GM12878 (cell line): ENCODE results near the gene CCDC32. TPM values are rescaled to one million over a fixed set of nuclear protein-coding genes. Genes with fewer than 3 reads are reported as not detected.

Source experiments
- ATAC-seq: fragments of 200-7000 bp; cut with Tn5 transposase; 3 replicates; pipeline ENCODE4 v1.9.1; 2020; ENCODE audit warnings: mild to moderate bottlenecking, moderate library complexity
- BruUV-seq: library from RNA; stranded (reverse); fragments of 400-500 nt; replicated peaks from 2 replicates; lab custom pipeline; 2021; lab: Mats Ljungman, UMichigan
- CTCF ChIA-PET: fragments of 300-600 bp; sonication (Branson Sonifier 250); formaldehyde crosslinking; extraction: SDS; loops from one replicate; lab custom pipeline; 2021; ENCODE audit warnings: inconsistent platforms; lab: Yijun Ruan, JAX
- POLR2A ChIA-PET: fragments of 350-600 bp; formaldehyde crosslinking; extraction: SDS; loops from one replicate; lab custom pipeline; 2021; ENCODE audit warnings: inconsistent platforms; lab: Charles Lee
- RAD21 ChIA-PET: fragments of 300-600 bp; sonication (Branson Sonifier 250); formaldehyde crosslinking; loops from one replicate; lab custom pipeline; 2023; ENCODE audit warnings: antibody characterized with exemption; ENCODE audit not compliant: unreplicated experiment; lab: Charles Lee
- SMC1A ChIA-PET: fragments of 300-600 bp; sonication (Branson Sonifier 250); formaldehyde crosslinking; loops from one replicate; lab custom pipeline; 2023; ENCODE audit not compliant: unreplicated experiment, uncharacterized antibody; lab: Charles Lee
- DNase-seq: peaks from one replicate; pipeline ENCODE4 v3.0.0-alpha.2; 2011; ENCODE audit warnings: low read depth, low spot score
- FAIRE-seq: peaks from 3 replicates; lab custom pipeline; 2011; peaks lifted over from hg19 to GRCh38; lab: Jason Lieb, UNC
- H2AFZ ChIP-seq: 2 replicates; pipeline ENCODE4 v1.6.0; 2011; ENCODE audit warnings: low read depth, low read length, control low read depth; ENCODE audit not compliant: control insufficient read depth
- H3K27ac ChIP-seq: 2 replicates; pipeline ENCODE4 v1.5.1; 2011; ENCODE audit warnings: control low read depth; ENCODE audit not compliant: control insufficient read depth, insufficient read depth
- H3K27me3 ChIP-seq, 2 experiments: replicated peaks in 1 of 2; 2 replicates each; pipeline versions ENCODE4 v1.6.0 to v1.6.1; 2011; ENCODE audit warnings: low read length in 1 of 2; ENCODE audit not compliant: control insufficient read depth in 2 of 2, insufficient read depth in 2 of 2
- H3K36me3 ChIP-seq, 2 experiments: 2 replicates each; pipeline ENCODE4 v1.5.1; 2011; ENCODE audit warnings: low read length in 1 of 2; ENCODE audit not compliant: control insufficient read depth in 2 of 2, insufficient read depth in 2 of 2
- H3K4me1 ChIP-seq: 2 replicates; pipeline ENCODE4 v1.6.1; 2011; ENCODE audit warnings: mild to moderate bottlenecking, low read length, moderate library complexity, mixed read lengths; ENCODE audit not compliant: control insufficient read depth, insufficient read depth
- H3K4me2 ChIP-seq: 2 replicates; pipeline ENCODE4 v1.6.0; 2011; ENCODE audit warnings: control low read depth; ENCODE audit not compliant: control insufficient read depth, insufficient read depth
- H3K4me3 ChIP-seq: fragments of 200-600 bp; sonication (generic); 2 replicates; pipeline ENCODE4 v1.5.1; 2016
- H3K79me2 ChIP-seq: 2 replicates; pipeline ENCODE4 v1.6.0; 2011; ENCODE audit warnings: low read length; ENCODE audit not compliant: control insufficient read depth, insufficient read depth
- H3K9ac ChIP-seq: 2 replicates; pipeline ENCODE4 v1.8.0; 2011; ENCODE audit warnings: low read length, control low read depth, mixed read lengths; ENCODE audit not compliant: control insufficient read depth, insufficient read depth
- H3K9me3 ChIP-seq: replicated peaks from 3 replicates; pipeline ENCODE4 v1.5.1; 2011; ENCODE audit warnings: mild to moderate bottlenecking, low read length; ENCODE audit not compliant: control insufficient read depth, insufficient read depth
- H4K20me1 ChIP-seq: 2 replicates; pipeline ENCODE4 v1.6.0; 2011; ENCODE audit not compliant: control insufficient read depth, insufficient read depth
- BACH1 ChIP-seq: fragments of 450-650 bp; IDR thresholded peaks from 2 replicates; pipeline ENCODE4 v1.6.1; 2017; ENCODE audit warnings: mild to moderate bottlenecking, borderline replicate concordance
- BCL11A ChIP-seq: IDR thresholded peaks from 2 replicates; pipeline ENCODE4 v1.6.1; 2011; ENCODE audit warnings: low read depth, low read length
- CREM ChIP-seq: IDR thresholded peaks from 2 replicates; pipeline ENCODE4 v1.6.1; 2014; ENCODE audit warnings: antibody characterized with exemption, low read depth
- KDM1A ChIP-seq: fragments of 200-600 bp; sonication (generic); IDR thresholded peaks from 2 replicates; pipeline ENCODE4 v1.6.1; 2016; ENCODE audit warnings: borderline replicate concordance
- MLLT1 ChIP-seq: fragments of 450-650 bp; IDR thresholded peaks from 2 replicates; pipeline ENCODE4 v1.6.1; 2016; ENCODE audit warnings: mild to moderate bottlenecking
- MTA2 ChIP-seq: fragments of 450-650 bp; IDR thresholded peaks from 2 replicates; pipeline ENCODE4 v1.6.1; 2016; ENCODE audit warnings: low read depth, mild to moderate bottlenecking, moderate library complexity
- MXI1 ChIP-seq: fragments of 150-350 bp; IDR thresholded peaks from 2 replicates; pipeline ENCODE4 v1.6.1; 2011; ENCODE audit warnings: low read depth, mild to moderate bottlenecking, inconsistent platforms, low read length, improper control_type of control experiment
- NR2C1 ChIP-seq: fragments of 450-650 bp; IDR thresholded peaks from 2 replicates; pipeline ENCODE4 v1.6.1; 2017; ENCODE audit warnings: antibody characterized with exemption, mild to moderate bottlenecking, moderate library complexity
- POLR2A ChIP-seq: IDR thresholded peaks from 2 replicates; pipeline ENCODE4 v1.6.1; 2011; ENCODE audit warnings: low read depth, mild to moderate bottlenecking, low read length
- RB1 ChIP-seq: fragments of 450-650 bp; formaldehyde crosslinking; IDR thresholded peaks from 2 replicates; pipeline ENCODE4 v1.6.1; 2017; ENCODE audit warnings: mild to moderate bottlenecking, borderline replicate concordance
- SP1 ChIP-seq: IDR thresholded peaks from one replicate; pipeline ENCODE4 v1.6.1; 2011; ENCODE audit warnings: low read depth, low read length
- SUZ12 ChIP-seq: fragments of 200-600 bp; sonication (generic); IDR thresholded peaks from one replicate; pipeline ENCODE4 v1.6.1; 2018; ENCODE audit warnings: antibody characterized with exemption, mild to moderate bottlenecking; ENCODE audit not compliant: unreplicated experiment
- TAF1 ChIP-seq: IDR thresholded peaks from 2 replicates; pipeline ENCODE4 v1.6.1; 2011; ENCODE audit warnings: mild to moderate bottlenecking, low read depth, low read length, borderline replicate concordance
- ZBTB4 ChIP-seq: fragments of 450-650 bp; formaldehyde crosslinking; IDR thresholded peaks from 2 replicates; pipeline ENCODE4 v1.4.0; 2022; ENCODE audit warnings: mild to moderate bottlenecking, moderate library complexity
- WGBS: methylation state at CpG from one replicate; pipeline ENCODE4 v1.1.6; 2016; ENCODE audit warnings: low lambda C conversion rate; ENCODE audit not compliant: insufficient replicate concordance, insufficient coverage; ENCODE audit errors: missing lambda C conversion rate; 5-methylcytosine and 5-hydroxymethylcytosine counted together
- in situ Hi-C: fragments of 300-500 bp; cut with MboI; formaldehyde crosslinking; loops from 9 replicates; pipeline ENCODE4 v1.14.3; 2018; ENCODE audit warnings: mixed read lengths
- intact Hi-C: fragments of 100-400 bp; cut with micrococcal nuclease; formaldehyde crosslinking; loops from one replicate; pipeline ENCODE4 v1.14.2; 2022; ENCODE audit not compliant: unreplicated experiment
- polyA plus RNA-seq, 11 experiments: library from polyadenylated mRNA; depleted of rRNA in 4 of 11; unstranded in 6 of 11; stranded (reverse) in 5 of 11; fragments of >200 nt; fragmentation: Nextera tagmentation in 4 of 11; fragmentation: Illumina TruSeq in 1 of 11; extraction: Ambion mirVana in 4 of 11; extraction: Trizol in 1 of 11; gene quantifications; 1 replicate in 1 of 11; 2 replicates in 10 of 11; pipeline versions ENCODE4 v1.2.1 to v1.2.3, GENCODE V29; 2011 to 2016; ENCODE audit warnings: inconsistent platforms in 2 of 11, missing spikeins in 2 of 11, low read depth in 1 of 11
- total RNA-seq, 4 experiments: library from RNA; depleted of rRNA in 3 of 4; stranded (reverse); fragments of >200 nt in 3 of 4; fragmentation: Illumina TruSeq in 1 of 4; extraction: Trizol in 1 of 4; gene quantifications; 2 replicates each; pipeline versions ENCODE4 v1.2.1 to v1.2.3, GENCODE V29; 2013 to 2021
- TF ChIP-seq, protein P1 (sequence below): IDR thresholded peaks from 2 replicates; pipeline ENCODE4 v1.6.1; 2011; ENCODE audit warnings: low read depth, mild to moderate bottlenecking, low read length, moderate library complexity, borderline replicate concordance; ENCODE audit errors: extremely low read depth
- TF ChIP-seq, protein P2 (sequence below): IDR thresholded peaks from 2 replicates; pipeline ENCODE4 v1.6.1; 2012; ENCODE audit warnings: mild to moderate bottlenecking, low read depth, low read length

CCDC32 gene
- total and polyA plus RNA-seq, 10 of the 15 experiments (the other 5 are each of a cell fraction or from before 2014, with no cell fraction given): 30.2 to 74.3 (median 46.5) TPM

DNA sequence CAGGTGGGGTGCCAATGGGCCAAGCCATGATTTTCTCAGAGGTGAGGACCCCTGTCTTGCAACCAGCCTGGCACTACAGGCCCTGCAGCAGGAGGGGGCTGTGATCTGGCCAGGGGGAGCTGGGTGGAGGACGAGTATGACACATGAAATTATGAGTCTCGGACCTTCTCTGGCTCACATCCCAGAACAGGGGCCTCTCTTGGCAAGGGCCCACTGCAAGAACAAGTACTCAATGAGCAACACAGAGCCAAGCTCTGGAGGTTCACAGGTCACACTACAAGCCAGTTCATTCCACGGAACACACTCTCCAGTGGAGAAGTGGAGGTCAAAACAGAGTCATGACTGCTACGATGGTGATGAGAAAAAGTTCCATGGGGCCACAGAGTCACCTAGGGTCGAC, 28.3 kb downstream of the CCDC32 start:
- intact Hi-C loops: no loop called here
- Histone ChIP-seq H3K79me2 (no peaks in the 10 kb centered on the region; the same call in 1 of the 2 replicates), H3K27me3 (no peaks in the 10 kb centered on the region), H3K27ac (no peak overlapping the region), H3K4me3 (no peak overlapping the region), H3K4me2 (no peak overlapping the region), H3K4me1 (peaks cover under 1% of the 10 kb centered on the region), H3K9me3 (peaks cover 3% of the 10 kb centered on the region; the same call in 2 of the 3 replicates), H4K20me1 (no peaks in the 10 kb centered on the region), H3K9ac (no peak overlapping the region), H2AFZ (no peak overlapping the region), H3K36me3 (peaks cover 0 to 3% of the 10 kb centered on the region in 2 experiments; a peak in 2 of 4 replicates)
- BruUV-seq: no TSS peak
- RAD21 ChIA-PET: no interaction called here
- CTCF ChIA-PET: no interaction called here
- FAIRE-seq (no peak), ATAC-seq (no peak), DNase-seq (no peak)
- WGBS: 65% methylated on average over 5 of the region's 5 CpGs
- POLR2A ChIA-PET: interaction anchor here (1.2 to 1.4 kb wide), 2 partner anchors 11 to 16 kb away, joined by 4 read pairs; no protein-coding TSS in a partner anchor
- SMC1A ChIA-PET: no interaction called here
- in situ Hi-C loops: no loop called here
- TF ChIP-seq SUZ12 (no peak), BACH1 (no peak), MTA2 (no peak), CREM (no peak), NR2C1 (no peak), ZBTB4 (no peak), BCL11A (no peak), MLLT1 (no peak), MXI1 (no peak), RB1 (no peak), TAF1 (no peak), KDM1A (no peak), POLR2A (no peak), SP1 (no peak)
- TF ChIP-seq, protein P1, sequence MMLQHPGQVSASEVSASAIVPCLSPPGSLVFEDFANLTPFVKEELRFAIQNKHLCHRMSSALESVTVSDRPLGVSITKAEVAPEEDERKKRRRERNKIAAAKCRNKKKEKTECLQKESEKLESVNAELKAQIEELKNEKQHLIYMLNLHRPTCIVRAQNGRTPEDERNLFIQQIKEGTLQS: no peak
- TF ChIP-seq, protein P2, sequence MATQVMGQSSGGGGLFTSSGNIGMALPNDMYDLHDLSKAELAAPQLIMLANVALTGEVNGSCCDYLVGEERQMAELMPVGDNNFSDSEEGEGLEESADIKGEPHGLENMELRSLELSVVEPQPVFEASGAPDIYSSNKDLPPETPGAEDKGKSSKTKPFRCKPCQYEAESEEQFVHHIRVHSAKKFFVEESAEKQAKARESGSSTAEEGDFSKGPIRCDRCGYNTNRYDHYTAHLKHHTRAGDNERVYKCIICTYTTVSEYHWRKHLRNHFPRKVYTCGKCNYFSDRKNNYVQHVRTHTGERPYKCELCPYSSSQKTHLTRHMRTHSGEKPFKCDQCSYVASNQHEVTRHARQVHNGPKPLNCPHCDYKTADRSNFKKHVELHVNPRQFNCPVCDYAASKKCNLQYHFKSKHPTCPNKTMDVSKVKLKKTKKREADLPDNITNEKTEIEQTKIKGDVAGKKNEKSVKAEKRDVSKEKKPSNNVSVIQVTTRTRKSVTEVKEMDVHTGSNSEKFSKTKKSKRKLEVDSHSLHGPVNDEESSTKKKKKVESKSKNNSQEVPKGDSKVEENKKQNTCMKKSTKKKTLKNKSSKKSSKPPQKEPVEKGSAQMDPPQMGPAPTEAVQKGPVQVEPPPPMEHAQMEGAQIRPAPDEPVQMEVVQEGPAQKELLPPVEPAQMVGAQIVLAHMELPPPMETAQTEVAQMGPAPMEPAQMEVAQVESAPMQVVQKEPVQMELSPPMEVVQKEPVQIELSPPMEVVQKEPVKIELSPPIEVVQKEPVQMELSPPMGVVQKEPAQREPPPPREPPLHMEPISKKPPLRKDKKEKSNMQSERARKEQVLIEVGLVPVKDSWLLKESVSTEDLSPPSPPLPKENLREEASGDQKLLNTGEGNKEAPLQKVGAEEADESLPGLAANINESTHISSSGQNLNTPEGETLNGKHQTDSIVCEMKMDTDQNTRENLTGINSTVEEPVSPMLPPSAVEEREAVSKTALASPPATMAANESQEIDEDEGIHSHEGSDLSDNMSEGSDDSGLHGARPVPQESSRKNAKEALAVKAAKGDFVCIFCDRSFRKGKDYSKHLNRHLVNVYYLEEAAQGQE: no peak
